Left kidney (tissue), 2 donors: ENCODE measurements around the gene C19orf81. TPM values are rescaled to one million over a fixed set of nuclear protein-coding genes. Genes with fewer than 3 reads are reported as not detected.
A peak's percentile ranks its signal among the peaks of the same experiment; 100 is the strongest.

Experiments
- DNase-seq: peaks from one replicate; pipeline ENCODE4 v3.0.0-alpha.2; 2013
- polyA plus RNA-seq: library from polyadenylated mRNA; unstranded; fragments of 120-200 nt; gene quantifications from one replicate; pipeline ENCODE4 v1.2.1, GENCODE V29; 2013; ENCODE audit not compliant: insufficient read length

C19orf81 gene
- polyA plus RNA-seq, 1 donor = 1.00 TPM

- peak; percentile 55 for DNase-seq
These were observed 30.2 kb downstream of the C19orf81 start for GRCh38 chr19:50679177-50680125.

GRCh38 chr19:50686310-50687032 lies 37.2 kb downstream of the C19orf81 start:
- DNase-seq = no peak

GRCh38 chr19:50688766-50689165 lies 39.5 kb downstream of the C19orf81 start:
- DNase-seq = no peak

- DNase-seq = no peak
These were observed 41.2 kb downstream of the C19orf81 start for GRCh38 chr19:50690439-50690838.

- no peak for DNase-seq
These were observed 44.1 kb downstream of the C19orf81 start for GRCh38 chr19:50693064-50693975.

- DNase-seq = no peak
These were observed 45.5 kb downstream of the C19orf81 start for GRCh38 chr19:50694815-50695145.

- peak; percentile 44 for DNase-seq
These were observed 46.2 kb downstream of the C19orf81 start for GRCh38 chr19:50695251-50696093.

GRCh38 chr19:50696094-50696483 lies 46.8 kb downstream of the C19orf81 start:
- no peak for DNase-seq

- DNase-seq = no peak
These were observed 48.3 kb downstream of the C19orf81 start for GRCh38 chr19:50697414-50698124.

GRCh38 chr19:50701367-50701985 lies 52.2 kb downstream of the C19orf81 start:
- DNase-seq = no peak

- no peak for DNase-seq
These were observed 53.1 kb downstream of the C19orf81 start for GRCh38 chr19:50702158-50702870.

- no peak for DNase-seq
These were observed 53.9 kb downstream of the C19orf81 start for GRCh38 chr19:50702871-50703829.

- DNase-seq = no peak
These were observed 54.9 kb downstream of the C19orf81 start for GRCh38 chr19:50703915-50704796.

- DNase-seq = no peak
These were observed 56.3 kb downstream of the C19orf81 start for GRCh38 chr19:50705422-50706019.

- DNase-seq = no peak
These were observed 57.1 kb downstream of the C19orf81 start for GRCh38 chr19:50706387-50706786.

- DNase-seq = no peak
These were observed 59.1 kb downstream of the C19orf81 start for GRCh38 chr19:50708179-50708879.
